ENCODE data around the gene ZNF575.
"Not testable (repeated sequence)": the region's sequence is repeated elsewhere in the genome, so short reads cannot be mapped to it uniquely, and the experiment has no call there.

ZNF575 gene

GRCh38 chr19:43512399-43512798 is 20.6 kb upstream of the ZNF575 start:
- not testable (repeated sequence) for H3K23ac ChIP-seq (ENCODE audit: low read length); H4K8ac ChIP-seq (ENCODE audit: low read depth, low read length); H2BK120ac ChIP-seq (ENCODE audit: low read depth, low read length); H3K4me1 ChIP-seq (ENCODE audit: control insufficient read depth, low read depth, low read length); H3K18ac ChIP-seq (ENCODE audit: low read length); H3K27ac ChIP-seq (ENCODE audit: low read depth, low read length); H3K36me3 ChIP-seq (ENCODE audit: control insufficient read depth, insufficient read depth, low read length); H3K9ac ChIP-seq (ENCODE audit: low read length); H3K4me2 ChIP-seq (ENCODE audit: low read length); H3K27me3 ChIP-seq (ENCODE audit: insufficient read depth, low read length, poor library complexity); H4K5ac ChIP-seq (ENCODE audit: low read length); H3K4ac ChIP-seq (ENCODE audit: low read depth, low read length); H3K56ac ChIP-seq (ENCODE audit: low read length); H2BK5ac ChIP-seq (ENCODE audit: low read length); H3K4me3 ChIP-seq (ENCODE audit: low read length); H2BK15ac ChIP-seq (replicated peaks; ENCODE audit: low read depth); H3K79me1 ChIP-seq (ENCODE audit: low read length); H2AK5ac ChIP-seq (ENCODE audit: low read length); DNase-seq; H3K79me2 ChIP-seq (ENCODE audit: control insufficient read depth, insufficient read depth, low read length)

- H2BK5ac ChIP-seq (ENCODE audit: low read length): no peak overlapping the region
- H4K5ac ChIP-seq (ENCODE audit: low read length): no peak overlapping the region
- no peak overlapping the region for H3K9ac ChIP-seq (ENCODE audit: low read length)
- H3K4me1 ChIP-seq (ENCODE audit: control insufficient read depth, low read depth, low read length): no peaks in the 10 kb centered on the region
- no peak overlapping the region for H2BK15ac ChIP-seq (replicated peaks; ENCODE audit: low read depth)
- no peaks in the 10 kb centered on the region for H3K36me3 ChIP-seq (ENCODE audit: control insufficient read depth, insufficient read depth, low read length)
- no peak overlapping the region for H4K8ac ChIP-seq (ENCODE audit: low read depth, low read length)
- H3K4ac ChIP-seq (ENCODE audit: low read depth, low read length): no peak overlapping the region
- no peak overlapping the region for H3K18ac ChIP-seq (ENCODE audit: low read length)
- no peak overlapping the region for H2AK5ac ChIP-seq (ENCODE audit: low read length)
- H3K4me3 ChIP-seq (ENCODE audit: low read length): no peak overlapping the region
- no CpG with 5 or more reads among the region's 4 CpGs for WGBS (ENCODE audit: extremely low coverage, insufficient coverage, low lambda C conversion rate)
- H3K27ac ChIP-seq (ENCODE audit: low read depth, low read length): no peak overlapping the region
- H2BK120ac ChIP-seq (ENCODE audit: low read depth, low read length): no peak overlapping the region
- no peak overlapping the region for H3K23ac ChIP-seq (ENCODE audit: low read length)
- no peaks in the 10 kb centered on the region for H3K79me1 ChIP-seq (ENCODE audit: low read length)
- H3K56ac ChIP-seq (ENCODE audit: low read length): no peak overlapping the region
- no peak for DNase-seq
- no peaks in the 10 kb centered on the region for H3K79me2 ChIP-seq (ENCODE audit: control insufficient read depth, insufficient read depth, low read length)
- no peaks in the 10 kb centered on the region for H3K27me3 ChIP-seq (ENCODE audit: insufficient read depth, low read length, poor library complexity)
- H3K4me2 ChIP-seq (ENCODE audit: low read length): no peak overlapping the region
Measured at GRCh38 chr19:43518051-43518450, 14.9 kb upstream of the ZNF575 start.

- H3K27ac ChIP-seq (ENCODE audit: low read depth, low read length): no peak overlapping the region
- no peaks in the 10 kb centered on the region for H3K79me1 ChIP-seq (ENCODE audit: low read length)
Measured at GRCh38 chr19:43519436-43520088, 13.4 kb upstream of the ZNF575 start.

GRCh38 chr19:43522929-43523328 is 10.1 kb upstream of the ZNF575 start:
- no peak overlapping the region for H3K18ac ChIP-seq (ENCODE audit: low read length)
- no peak for DNase-seq
- no peak overlapping the region for H4K5ac ChIP-seq (ENCODE audit: low read length)
- H3K9ac ChIP-seq (ENCODE audit: low read length): no peak overlapping the region
- no peak overlapping the region for H2BK120ac ChIP-seq (ENCODE audit: low read depth, low read length)
- no peaks in the 10 kb centered on the region for H3K36me3 ChIP-seq (ENCODE audit: control insufficient read depth, insufficient read depth, low read length)
- H2BK5ac ChIP-seq (ENCODE audit: low read length): no peak overlapping the region
- no peak overlapping the region for H3K4ac ChIP-seq (ENCODE audit: low read depth, low read length)
- H3K4me2 ChIP-seq (ENCODE audit: low read length): no peak overlapping the region
- no peak overlapping the region for H3K56ac ChIP-seq (ENCODE audit: low read length)
- no peak overlapping the region for H2BK15ac ChIP-seq (replicated peaks; ENCODE audit: low read depth)
- no peaks in the 10 kb centered on the region for H3K79me1 ChIP-seq (ENCODE audit: low read length)
- H3K27me3 ChIP-seq (ENCODE audit: insufficient read depth, low read length, poor library complexity): peaks cover 7% of the 10 kb centered on the region
- H3K27ac ChIP-seq (ENCODE audit: low read depth, low read length): no peak overlapping the region
- WGBS (ENCODE audit: extremely low coverage, insufficient coverage, low lambda C conversion rate): no CpG with 5 or more reads among the region's 5 CpGs
- H3K4me3 ChIP-seq (ENCODE audit: low read length): no peak overlapping the region
- H3K23ac ChIP-seq (ENCODE audit: low read length): no peak overlapping the region
- H3K79me2 ChIP-seq (ENCODE audit: control insufficient read depth, insufficient read depth, low read length): no peaks in the 10 kb centered on the region
- H2AK5ac ChIP-seq (ENCODE audit: low read length): no peak overlapping the region
- no peak overlapping the region for H4K8ac ChIP-seq (ENCODE audit: low read depth, low read length)
- peaks cover 4% of the 10 kb centered on the region for H3K4me1 ChIP-seq (ENCODE audit: control insufficient read depth, low read depth, low read length)

More at GRCh38 chr19:43519436-43520088, 13.4 kb upstream of the ZNF575 start:
- no peak overlapping the region for H2BK120ac ChIP-seq (ENCODE audit: low read depth, low read length)
- H3K36me3 ChIP-seq (ENCODE audit: control insufficient read depth, insufficient read depth, low read length): no peaks in the 10 kb centered on the region
- H3K4me2 ChIP-seq (ENCODE audit: low read length): no peak overlapping the region
- H3K56ac ChIP-seq (ENCODE audit: low read length): no peak overlapping the region
- no peak overlapping the region for H4K8ac ChIP-seq (ENCODE audit: low read depth, low read length)
- H3K4me1 ChIP-seq (ENCODE audit: control insufficient read depth, low read depth, low read length): no peaks in the 10 kb centered on the region
- no peak overlapping the region for H3K4ac ChIP-seq (ENCODE audit: low read depth, low read length)
- no peak overlapping the region for H4K5ac ChIP-seq (ENCODE audit: low read length)
- H3K18ac ChIP-seq (ENCODE audit: low read length): no peak overlapping the region
- no peak overlapping the region for H2AK5ac ChIP-seq (ENCODE audit: low read length)
- WGBS (ENCODE audit: extremely low coverage, insufficient coverage, low lambda C conversion rate): no CpG with 5 or more reads among the region's 10 CpGs
- H2BK15ac ChIP-seq (replicated peaks; ENCODE audit: low read depth): no peak overlapping the region
- H3K4me3 ChIP-seq (ENCODE audit: low read length): no peak overlapping the region
- no peaks in the 10 kb centered on the region for H3K27me3 ChIP-seq (ENCODE audit: insufficient read depth, low read length, poor library complexity)
- H3K79me2 ChIP-seq (ENCODE audit: control insufficient read depth, insufficient read depth, low read length): no peaks in the 10 kb centered on the region
- DNase-seq: peak; percentile 91
- H2BK5ac ChIP-seq (ENCODE audit: low read length): no peak overlapping the region
- no peak overlapping the region for H3K23ac ChIP-seq (ENCODE audit: low read length)
- no peak overlapping the region for H3K9ac ChIP-seq (ENCODE audit: low read length)

GRCh38 chr19:43523696-43524095 is 9.3 kb upstream of the ZNF575 start:
- H3K79me2 ChIP-seq (ENCODE audit: control insufficient read depth, insufficient read depth, low read length); H3K18ac ChIP-seq (ENCODE audit: low read length); H3K36me3 ChIP-seq (ENCODE audit: control insufficient read depth, insufficient read depth, low read length); H2BK120ac ChIP-seq (ENCODE audit: low read depth, low read length); H2BK5ac ChIP-seq (ENCODE audit: low read length); H4K5ac ChIP-seq (ENCODE audit: low read length); H2AK5ac ChIP-seq (ENCODE audit: low read length); DNase-seq; H3K56ac ChIP-seq (ENCODE audit: low read length); H2BK15ac ChIP-seq (replicated peaks; ENCODE audit: low read depth); H3K27ac ChIP-seq (ENCODE audit: low read depth, low read length); H3K9ac ChIP-seq (ENCODE audit: low read length); H4K8ac ChIP-seq (ENCODE audit: low read depth, low read length); H3K4ac ChIP-seq (ENCODE audit: low read depth, low read length); H3K4me2 ChIP-seq (ENCODE audit: low read length); H3K4me1 ChIP-seq (ENCODE audit: control insufficient read depth, low read depth, low read length); H3K79me1 ChIP-seq (ENCODE audit: low read length); H3K27me3 ChIP-seq (ENCODE audit: insufficient read depth, low read length, poor library complexity); H3K4me3 ChIP-seq (ENCODE audit: low read length); H3K23ac ChIP-seq (ENCODE audit: low read length): not testable (repeated sequence)
- no CpG with 5 or more reads among the region's 8 CpGs for WGBS (ENCODE audit: extremely low coverage, insufficient coverage, low lambda C conversion rate)

Data from mesendoderm (in vitro differentiated cells).